Neural cell (in vitro differentiated cells): Measurements from ENCODE around the gene CACNA1A. TPM values are rescaled to one million over a fixed set of nuclear protein-coding genes. Genes with fewer than 3 reads are reported as not detected.
"Not testable (repeated sequence)": the region's sequence is repeated elsewhere in the genome, so short reads cannot be mapped to it uniquely, and the experiment has no call there.

ENCODE experiments used
- H2AFZ ChIP-seq: fragments of 200-600, 300-800 bp; sonication (generic), shearing (Covaris generic); 2 replicates; pipeline ENCODE4 v1.6.0; 2014; ENCODE audit warnings: low read depth, mild to moderate bottlenecking, antibody characterized with exemption, low read length, moderate library complexity
- H3F3A ChIP-seq: fragments of 200-600 bp; shearing (Covaris generic); 2 replicates; pipeline ENCODE4 v1.6.1; 2016; ENCODE audit warnings: mild to moderate bottlenecking, moderate library complexity, mixed read lengths, antibody characterized with exemption, low read length; ENCODE audit not compliant: insufficient read depth, poor library complexity, severe bottlenecking
- H3K27ac ChIP-seq: fragments of 200-600, 300-800 bp; sonication (generic), shearing (Covaris generic); 2 replicates; pipeline ENCODE4 v1.5.1; 2014; ENCODE audit warnings: mild to moderate bottlenecking, low read length, moderate library complexity
- H3K27me3 ChIP-seq: fragments of 300-800, 200-600 bp; sonication (generic), shearing (Covaris generic); 2 replicates; pipeline ENCODE4 v1.6.0; 2014; ENCODE audit warnings: mild to moderate bottlenecking, low read depth, low read length, moderate library complexity; ENCODE audit not compliant: insufficient read depth
- H3K36me3 ChIP-seq: fragments of 300-800, 200-600 bp; sonication (generic), shearing (Covaris generic); 2 replicates; pipeline ENCODE4 v1.5.1; 2014; ENCODE audit warnings: mild to moderate bottlenecking, antibody characterized with exemption, low read length, moderate library complexity; ENCODE audit not compliant: insufficient read depth
- H3K4me2 ChIP-seq: fragments of 300-800, 200-600 bp; sonication (generic), shearing (Covaris generic); 2 replicates; pipeline ENCODE4 v1.6.0; 2014; ENCODE audit warnings: mild to moderate bottlenecking, low read length
- H3K4me3 ChIP-seq: fragments of 300-800, 200-600 bp; sonication (generic), shearing (Covaris generic); 2 replicates; pipeline ENCODE4 v1.5.1; 2014; ENCODE audit warnings: mild to moderate bottlenecking, low read length, moderate library complexity
- H3K79me2 ChIP-seq: fragments of 200-600 bp; shearing (Covaris generic); replicated peaks from 2 replicates; pipeline ENCODE4 v1.6.0; 2014; ENCODE audit warnings: mild to moderate bottlenecking, low read length, moderate library complexity; ENCODE audit not compliant: insufficient read depth
- H3K9ac ChIP-seq: fragments of 300-800, 200-600 bp; sonication (generic), shearing (Covaris generic); 2 replicates; pipeline ENCODE4 v1.6.1; 2016; ENCODE audit warnings: mild to moderate bottlenecking, low read length, mixed read lengths
- H3K9me2 ChIP-seq: fragments of 200-600 bp; shearing (Covaris generic); 2 replicates; pipeline ENCODE4 v1.6.1; 2016; ENCODE audit warnings: mild to moderate bottlenecking, low read length, mixed read lengths; ENCODE audit not compliant: insufficient read depth
- H3K9me3 ChIP-seq: fragments of 200-600, 300-800 bp; sonication (generic), shearing (Covaris generic); 2 replicates; pipeline ENCODE4 v1.6.1; 2016; ENCODE audit warnings: mild to moderate bottlenecking, mixed run types, low read length, moderate library complexity, mixed read lengths
- H4K20me1 ChIP-seq: fragments of 200-600 bp; shearing (Covaris generic); 2 replicates; pipeline ENCODE4 v1.6.1; 2016; ENCODE audit warnings: mild to moderate bottlenecking, mixed run types; ENCODE audit not compliant: insufficient read depth
- EP300 ChIP-seq: fragments of 450-650 bp; conservative IDR thresholded peaks from 2 replicates; pipeline ENCODE4 v1.6.1; 2014; ENCODE audit warnings: antibody characterized with exemption, mild to moderate bottlenecking, moderate library complexity; ENCODE audit not compliant: poor library complexity, severe bottlenecking
- EZH2 ChIP-seq: fragments of 200-600, 300-800 bp; shearing (Covaris generic), sonication (generic); IDR thresholded peaks from 2 replicates; pipeline ENCODE4 v1.6.1; 2014; ENCODE audit warnings: antibody characterized with exemption, low read length, borderline replicate concordance, mild to moderate bottlenecking; ENCODE audit not compliant: insufficient read depth, poor library complexity, severe bottlenecking
- MXI1 ChIP-seq: fragments of 450-650 bp; conservative IDR thresholded peaks from 2 replicates; pipeline ENCODE4 v1.6.1; 2014; ENCODE audit warnings: antibody characterized with exemption, mild to moderate bottlenecking; ENCODE audit not compliant: poor library complexity, severe bottlenecking
- POLR2AphosphoS5 ChIP-seq: IDR thresholded peaks from 2 replicates; pipeline ENCODE4 v1.6.1; 2012
- RAD21 ChIP-seq: fragments of 450-650 bp; conservative IDR thresholded peaks from 2 replicates; pipeline ENCODE4 v1.6.1; 2014; ENCODE audit warnings: antibody characterized with exemption, mild to moderate bottlenecking, moderate library complexity
- SMC3 ChIP-seq: fragments of 450-650 bp; conservative IDR thresholded peaks from 2 replicates; pipeline ENCODE4 v1.6.1; 2014; ENCODE audit warnings: antibody characterized with exemption, mild to moderate bottlenecking, moderate library complexity; ENCODE audit not compliant: poor library complexity
- TAF1 ChIP-seq: IDR thresholded peaks from 2 replicates; pipeline ENCODE4 v1.6.1; 2012; ENCODE audit warnings: low read depth
- polyA plus RNA-seq: library from polyadenylated mRNA; depleted of rRNA; stranded (reverse); fragments of >200 nt; gene quantifications from 2 replicates; pipeline ENCODE4 v1.2.3, GENCODE V29; 2014
- TF ChIP-seq, protein P1 (sequence below): fragments of 450-650 bp; IDR thresholded peaks from 2 replicates; pipeline ENCODE4 v1.5.1; 2014; ENCODE audit warnings: antibody characterized with exemption, mild to moderate bottlenecking, moderate library complexity; ENCODE audit not compliant: poor library complexity, severe bottlenecking
- TF ChIP-seq, protein P2 (sequence below): IDR thresholded peaks from 2 replicates; pipeline ENCODE4 v1.6.1; 2012; ENCODE audit warnings: borderline replicate concordance

CACNA1A gene
- polyA plus RNA-seq, 1 donor from 2014 or later: 6.9 TPM

DNA sequence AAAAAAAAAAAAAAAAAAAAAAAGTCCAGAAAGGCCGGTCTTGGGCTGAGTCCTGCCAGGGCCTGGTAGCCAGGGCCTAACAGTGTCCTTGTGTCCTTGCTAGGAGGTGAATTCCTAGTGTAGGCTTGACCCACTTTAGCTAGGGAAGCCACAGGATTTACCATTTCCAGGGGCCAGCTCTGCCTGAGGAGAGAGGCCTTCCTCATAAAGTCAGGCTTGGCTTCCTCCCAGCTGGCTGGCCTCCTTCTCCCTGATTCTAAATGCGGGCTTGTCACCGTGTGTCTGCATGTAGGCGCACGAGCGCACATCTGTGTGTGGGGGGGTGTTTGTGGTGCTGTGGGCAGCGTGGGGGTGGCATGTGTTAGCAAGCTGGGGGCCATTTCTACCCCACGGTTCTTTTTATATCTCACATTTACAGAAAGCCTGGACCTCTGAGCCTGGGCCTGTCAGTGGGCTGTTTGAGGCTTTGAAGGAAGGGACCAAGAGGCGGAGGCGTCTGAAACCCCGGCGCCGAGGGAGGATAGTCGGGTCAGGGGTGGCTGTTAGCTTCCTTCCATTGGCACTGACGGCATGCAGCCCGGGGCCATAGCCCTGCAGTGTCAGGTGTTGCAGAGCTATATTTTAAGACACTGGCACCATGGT is 324.4 kb downstream of the CACNA1A start:
- Histone ChIP-seq H3K9me2 (no peaks in the 10 kb centered on the region), H3F3A (no peaks in the 10 kb centered on the region), H4K20me1 (no peaks in the 10 kb centered on the region), H3K27ac (no peak overlapping the region), H3K79me2 (no peaks in the 10 kb centered on the region), H3K27me3 (no peaks in the 10 kb centered on the region), H3K9ac (no peak overlapping the region), H3K4me3 (no peak overlapping the region), H2AFZ (no peak overlapping the region), H3K4me2 (no peak overlapping the region), H3K9me3 (no peaks in the 10 kb centered on the region), H3K36me3 (no peaks in the 10 kb centered on the region)
- no peak for TF ChIP-seq MXI1
- TF ChIP-seq, protein P1, sequence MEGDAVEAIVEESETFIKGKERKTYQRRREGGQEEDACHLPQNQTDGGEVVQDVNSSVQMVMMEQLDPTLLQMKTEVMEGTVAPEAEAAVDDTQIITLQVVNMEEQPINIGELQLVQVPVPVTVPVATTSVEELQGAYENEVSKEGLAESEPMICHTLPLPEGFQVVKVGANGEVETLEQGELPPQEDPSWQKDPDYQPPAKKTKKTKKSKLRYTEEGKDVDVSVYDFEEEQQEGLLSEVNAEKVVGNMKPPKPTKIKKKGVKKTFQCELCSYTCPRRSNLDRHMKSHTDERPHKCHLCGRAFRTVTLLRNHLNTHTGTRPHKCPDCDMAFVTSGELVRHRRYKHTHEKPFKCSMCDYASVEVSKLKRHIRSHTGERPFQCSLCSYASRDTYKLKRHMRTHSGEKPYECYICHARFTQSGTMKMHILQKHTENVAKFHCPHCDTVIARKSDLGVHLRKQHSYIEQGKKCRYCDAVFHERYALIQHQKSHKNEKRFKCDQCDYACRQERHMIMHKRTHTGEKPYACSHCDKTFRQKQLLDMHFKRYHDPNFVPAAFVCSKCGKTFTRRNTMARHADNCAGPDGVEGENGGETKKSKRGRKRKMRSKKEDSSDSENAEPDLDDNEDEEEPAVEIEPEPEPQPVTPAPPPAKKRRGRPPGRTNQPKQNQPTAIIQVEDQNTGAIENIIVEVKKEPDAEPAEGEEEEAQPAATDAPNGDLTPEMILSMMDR: no peak
- no peak for TF ChIP-seq RAD21
- no peak for TF ChIP-seq EZH2
- no peak for TF ChIP-seq POLR2AphosphoS5
- no peak for TF ChIP-seq EP300
- TF ChIP-seq SMC3: no peak
- no peak for TF ChIP-seq TAF1
- TF ChIP-seq, protein P2, sequence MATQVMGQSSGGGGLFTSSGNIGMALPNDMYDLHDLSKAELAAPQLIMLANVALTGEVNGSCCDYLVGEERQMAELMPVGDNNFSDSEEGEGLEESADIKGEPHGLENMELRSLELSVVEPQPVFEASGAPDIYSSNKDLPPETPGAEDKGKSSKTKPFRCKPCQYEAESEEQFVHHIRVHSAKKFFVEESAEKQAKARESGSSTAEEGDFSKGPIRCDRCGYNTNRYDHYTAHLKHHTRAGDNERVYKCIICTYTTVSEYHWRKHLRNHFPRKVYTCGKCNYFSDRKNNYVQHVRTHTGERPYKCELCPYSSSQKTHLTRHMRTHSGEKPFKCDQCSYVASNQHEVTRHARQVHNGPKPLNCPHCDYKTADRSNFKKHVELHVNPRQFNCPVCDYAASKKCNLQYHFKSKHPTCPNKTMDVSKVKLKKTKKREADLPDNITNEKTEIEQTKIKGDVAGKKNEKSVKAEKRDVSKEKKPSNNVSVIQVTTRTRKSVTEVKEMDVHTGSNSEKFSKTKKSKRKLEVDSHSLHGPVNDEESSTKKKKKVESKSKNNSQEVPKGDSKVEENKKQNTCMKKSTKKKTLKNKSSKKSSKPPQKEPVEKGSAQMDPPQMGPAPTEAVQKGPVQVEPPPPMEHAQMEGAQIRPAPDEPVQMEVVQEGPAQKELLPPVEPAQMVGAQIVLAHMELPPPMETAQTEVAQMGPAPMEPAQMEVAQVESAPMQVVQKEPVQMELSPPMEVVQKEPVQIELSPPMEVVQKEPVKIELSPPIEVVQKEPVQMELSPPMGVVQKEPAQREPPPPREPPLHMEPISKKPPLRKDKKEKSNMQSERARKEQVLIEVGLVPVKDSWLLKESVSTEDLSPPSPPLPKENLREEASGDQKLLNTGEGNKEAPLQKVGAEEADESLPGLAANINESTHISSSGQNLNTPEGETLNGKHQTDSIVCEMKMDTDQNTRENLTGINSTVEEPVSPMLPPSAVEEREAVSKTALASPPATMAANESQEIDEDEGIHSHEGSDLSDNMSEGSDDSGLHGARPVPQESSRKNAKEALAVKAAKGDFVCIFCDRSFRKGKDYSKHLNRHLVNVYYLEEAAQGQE: no peak

DNA sequence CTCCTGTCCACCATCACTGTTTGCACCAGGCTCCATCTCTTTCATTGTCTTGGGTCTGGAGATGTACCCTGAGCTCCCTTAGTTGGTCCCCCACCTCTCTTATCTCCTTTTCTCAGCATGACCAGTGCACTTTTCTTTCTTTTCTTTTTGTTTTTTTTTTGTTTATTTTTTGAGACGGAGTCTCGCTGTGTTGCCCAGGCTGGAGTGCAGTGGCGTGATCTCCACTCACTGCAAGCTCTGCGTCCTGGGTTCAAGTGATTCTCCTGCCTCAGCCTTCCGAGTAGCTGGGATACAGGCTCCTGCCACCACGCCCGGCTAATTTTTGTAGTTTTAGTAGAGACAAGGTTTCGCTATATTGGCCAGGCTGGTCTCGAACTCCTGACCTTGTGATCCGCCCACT is 328.0 kb downstream of the CACNA1A start:
- not testable (repeated sequence) for H3K4me2 ChIP-seq, H3K9me3 ChIP-seq, H3K9me2 ChIP-seq, H3K79me2 ChIP-seq, H3K4me3 ChIP-seq, H4K20me1 ChIP-seq, H2AFZ ChIP-seq, H3K36me3 ChIP-seq, H3K27me3 ChIP-seq, H3K27ac ChIP-seq, H3F3A ChIP-seq, H3K9ac ChIP-seq

DNA sequence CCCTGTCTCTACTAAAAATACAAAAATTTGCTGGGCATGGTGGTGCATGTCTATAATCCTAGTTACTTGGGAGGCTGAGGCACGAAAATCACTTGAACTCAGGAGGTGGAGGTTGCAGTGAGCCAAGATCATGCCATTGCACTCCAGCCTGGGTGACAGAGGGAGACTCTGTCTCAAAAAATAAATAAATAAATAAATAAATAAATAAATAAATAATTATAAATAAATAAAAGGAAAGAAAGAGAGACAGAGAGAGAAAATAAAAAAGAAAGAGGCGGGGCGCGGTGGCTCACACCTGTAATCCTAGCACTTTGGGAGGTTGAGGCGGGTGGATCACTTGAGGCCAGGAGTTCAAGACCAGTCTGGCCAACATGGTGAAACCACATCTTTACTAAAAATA is 328.7 kb downstream of the CACNA1A start:
- not testable (repeated sequence) for H3K4me3 ChIP-seq

More for the DNA sequence above, 328.7 kb downstream of the CACNA1A start:
- not testable (repeated sequence) for H3K9me3 ChIP-seq, H3K27me3 ChIP-seq, H3K36me3 ChIP-seq, H3K9ac ChIP-seq, H3K4me2 ChIP-seq, H2AFZ ChIP-seq, H3F3A ChIP-seq, H3K79me2 ChIP-seq, H4K20me1 ChIP-seq, H3K27ac ChIP-seq, H3K9me2 ChIP-seq
